Activated CD4-positive, CD25-positive, alpha-beta regulatory T cell treated with anti-CD3 and anti-CD28 coated beads, Interleukin-2, amount 50 U/mL, for 72 hours (primary cell): ENCODE data around the gene RNF130.
"Not testable (repeated sequence)": the region's sequence is repeated elsewhere in the genome, so short reads cannot be mapped to it uniquely, and the experiment has no call there.

Source experiments
- DNase-seq: peaks from one replicate; pipeline ENCODE4 v3.0.0; 2021

The RNF130 gene

DNA sequence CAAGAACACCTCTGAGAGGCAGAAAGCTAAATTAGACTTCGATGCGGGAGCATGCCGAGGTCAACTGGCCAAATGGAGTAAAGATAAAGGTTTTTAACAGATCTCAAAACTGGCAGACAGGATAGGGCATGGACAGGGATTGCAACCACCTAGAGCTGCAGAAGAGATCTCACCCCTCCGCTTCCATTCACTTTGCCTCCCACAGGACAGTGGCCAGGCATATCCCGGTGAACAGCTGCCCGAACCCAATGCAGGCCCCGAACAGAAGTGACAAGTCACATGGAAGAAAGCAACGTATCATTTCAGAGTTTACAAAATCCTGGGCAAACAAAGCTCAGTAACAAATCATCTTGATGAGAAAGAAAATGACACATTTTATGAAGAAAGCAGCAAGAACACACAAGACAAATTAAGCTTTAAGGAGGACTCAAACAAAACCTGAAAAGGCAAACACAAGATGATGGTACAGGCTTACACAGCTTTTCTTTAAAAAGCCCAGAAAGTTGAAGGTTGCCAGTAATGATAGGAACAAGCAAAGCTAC is 18.4 kb downstream of the RNF130 start:
- DNase-seq: no peak

DNA sequence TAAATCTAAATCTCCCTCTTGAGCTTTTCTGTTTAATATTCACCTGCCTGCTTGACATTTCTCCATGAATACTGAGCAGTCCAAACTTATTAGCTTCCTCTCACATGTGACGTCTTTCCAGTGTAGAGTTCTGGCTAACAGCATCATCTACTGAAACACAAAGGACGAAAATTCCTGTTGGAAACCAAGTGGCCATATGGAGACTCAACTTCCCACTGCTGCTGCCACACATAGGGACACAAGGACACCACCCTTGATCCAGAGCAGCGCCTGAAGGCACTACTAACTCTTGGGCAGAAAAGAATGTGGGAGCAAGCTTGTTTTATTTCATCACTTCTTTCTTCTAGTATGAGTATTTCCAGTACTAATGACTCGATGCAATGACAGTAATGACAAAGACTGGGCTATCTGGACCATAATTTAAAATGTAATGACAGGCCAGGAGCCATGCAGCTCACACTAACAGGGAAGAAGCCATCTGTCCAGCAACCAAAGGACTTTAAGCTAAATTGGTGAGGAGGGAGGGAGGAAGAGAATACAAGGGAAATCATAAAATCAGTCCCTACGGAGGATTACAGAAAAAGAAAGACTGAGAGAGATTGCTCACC is 19.2 kb downstream of the RNF130 start:
- DNase-seq: no peak

DNA sequence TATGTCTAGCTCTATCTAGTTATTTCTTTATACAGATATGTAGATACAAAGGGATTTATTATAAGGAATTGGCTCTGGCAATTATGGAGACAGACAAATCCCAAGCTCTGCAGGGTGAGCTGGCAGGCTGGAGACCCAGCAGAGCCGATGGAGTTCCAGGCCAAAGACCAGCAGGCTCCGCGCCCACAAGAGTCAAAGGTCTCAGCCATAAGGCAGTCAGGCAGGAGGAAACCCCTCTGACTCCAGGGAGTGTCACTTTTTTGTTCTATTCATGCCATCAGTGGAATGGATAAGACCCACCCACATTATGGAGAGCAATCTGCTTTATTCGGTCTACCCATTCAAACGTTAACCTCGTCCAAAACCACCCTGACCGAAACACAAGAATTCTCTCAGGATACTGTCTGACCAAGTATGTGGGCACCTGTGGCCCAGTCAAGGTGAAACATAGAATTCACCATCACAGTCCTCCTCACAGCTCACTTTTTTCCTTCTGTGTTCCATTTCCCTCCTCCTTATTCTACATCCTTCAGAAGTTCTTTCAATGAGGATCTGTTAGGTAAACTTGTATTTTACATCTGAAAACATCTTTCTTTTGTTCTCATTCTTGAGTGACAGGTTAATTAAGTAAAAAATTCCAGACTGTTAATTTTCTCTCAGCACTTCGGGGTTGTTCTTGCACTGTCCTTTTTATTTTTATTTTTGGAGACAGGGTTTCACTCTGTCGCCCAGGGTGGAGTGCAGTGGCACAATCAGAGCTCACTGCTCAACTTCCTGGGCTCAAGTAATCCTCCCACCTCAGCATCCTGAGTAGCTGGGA is 21.2 kb downstream of the RNF130 start:
- no peak for DNase-seq

DNA sequence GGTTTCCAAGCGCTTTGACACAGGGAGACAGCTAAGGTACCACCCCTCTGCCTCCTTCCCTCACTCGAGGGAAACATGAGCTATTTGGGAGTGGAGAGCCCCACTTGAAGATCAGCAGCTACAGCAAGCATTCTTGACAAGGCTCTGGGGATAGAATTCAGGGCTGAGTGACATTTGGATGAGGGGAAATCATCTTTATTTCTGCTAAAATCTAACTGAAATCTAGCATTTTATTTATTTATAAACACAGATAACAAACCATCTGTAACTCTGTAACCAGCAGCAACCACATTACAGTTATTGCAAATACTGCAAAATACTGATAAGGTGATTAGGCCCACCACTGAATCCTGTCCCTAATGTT is 22.4 kb downstream of the RNF130 start:
- no peak for DNase-seq

DNA sequence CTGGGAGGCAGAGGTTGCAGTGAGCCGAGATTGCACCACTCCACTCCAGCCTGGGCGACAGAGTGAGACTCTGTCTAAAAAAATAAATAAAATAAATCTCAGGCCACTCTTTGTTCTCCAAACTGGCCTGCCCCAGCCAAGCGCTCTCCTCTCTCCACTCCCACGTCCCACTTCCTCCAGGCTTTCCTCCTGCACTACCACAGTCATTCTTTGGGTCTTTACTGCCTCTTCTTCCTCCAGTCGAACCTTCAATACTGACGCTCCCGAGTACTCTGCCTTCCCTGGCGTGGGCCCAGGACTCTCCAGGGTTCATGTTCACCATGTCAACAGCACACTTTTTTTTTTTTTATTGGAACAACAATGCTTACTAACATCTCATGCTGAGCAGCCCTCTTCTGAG is 23.9 kb downstream of the RNF130 start:
- no peak for DNase-seq

DNA sequence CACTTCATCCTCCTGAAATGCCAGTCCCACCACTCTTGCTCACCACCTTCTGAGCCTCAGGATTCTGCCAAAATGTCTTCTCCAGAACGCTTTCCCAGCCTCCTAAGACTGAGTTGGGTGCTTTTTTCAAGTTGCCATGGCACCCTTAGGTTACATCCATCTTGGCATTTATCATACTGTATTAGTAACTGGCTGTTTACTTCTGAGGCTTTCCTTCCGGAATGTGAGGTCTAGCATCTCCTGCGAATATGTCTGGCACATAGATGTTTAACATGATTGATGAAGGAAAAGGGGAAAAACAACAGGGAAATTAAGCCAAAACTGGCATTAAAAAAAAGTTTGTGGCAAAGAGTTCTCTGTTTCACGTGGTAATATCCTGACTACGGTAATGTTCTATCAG is 24.9 kb downstream of the RNF130 start:
- DNase-seq: no peak

DNA sequence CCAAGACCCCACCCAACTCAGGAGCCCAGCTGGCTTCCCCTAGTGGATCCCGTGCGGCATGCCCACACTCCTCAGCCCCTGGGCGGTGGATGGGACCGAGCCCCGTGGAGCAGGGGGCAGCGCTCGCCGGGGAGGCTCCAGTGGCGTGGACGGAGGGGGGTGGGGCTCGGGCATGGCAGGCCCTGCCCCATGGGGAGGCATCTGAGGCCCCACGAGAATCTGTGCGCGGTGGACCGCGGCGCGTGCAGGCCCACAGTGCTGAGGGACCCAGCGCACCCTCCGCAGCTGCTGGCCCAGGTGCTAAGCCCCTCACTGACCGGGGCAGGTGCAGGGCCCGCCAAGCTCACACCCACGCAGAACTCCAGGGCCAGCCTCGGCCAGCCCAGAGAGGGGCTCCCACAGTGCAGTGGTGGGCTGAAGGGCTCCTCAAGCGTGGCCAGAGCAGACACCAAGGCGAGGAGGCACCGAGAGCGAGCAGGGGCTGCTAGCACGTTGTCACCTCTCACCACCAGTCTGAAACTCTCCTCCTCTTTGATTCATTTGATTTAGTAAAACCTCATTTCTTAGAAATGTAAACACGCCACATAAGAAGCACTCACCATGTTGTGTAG is 25.6 kb downstream of the RNF130 start:
- no peak for DNase-seq

DNA sequence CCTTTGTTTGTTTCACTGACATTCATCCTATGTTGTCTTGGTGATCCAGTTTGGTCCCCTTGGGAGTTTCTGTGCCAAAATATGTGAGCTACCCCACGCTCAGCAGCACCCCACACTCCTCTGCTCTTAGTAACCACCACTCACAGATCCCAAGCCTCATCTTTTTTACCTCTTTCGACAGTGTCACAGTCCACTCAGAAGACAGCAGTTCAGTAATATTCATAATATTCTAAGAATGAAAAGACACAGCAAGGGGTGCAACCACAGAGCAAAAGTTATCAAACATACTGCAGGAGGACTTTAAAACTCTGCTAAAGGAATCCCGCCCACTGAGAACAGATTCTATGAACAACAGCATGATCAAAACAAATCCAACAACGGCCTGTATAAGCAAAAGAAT is 28.2 kb downstream of the RNF130 start:
- DNase-seq: no peak

DNA sequence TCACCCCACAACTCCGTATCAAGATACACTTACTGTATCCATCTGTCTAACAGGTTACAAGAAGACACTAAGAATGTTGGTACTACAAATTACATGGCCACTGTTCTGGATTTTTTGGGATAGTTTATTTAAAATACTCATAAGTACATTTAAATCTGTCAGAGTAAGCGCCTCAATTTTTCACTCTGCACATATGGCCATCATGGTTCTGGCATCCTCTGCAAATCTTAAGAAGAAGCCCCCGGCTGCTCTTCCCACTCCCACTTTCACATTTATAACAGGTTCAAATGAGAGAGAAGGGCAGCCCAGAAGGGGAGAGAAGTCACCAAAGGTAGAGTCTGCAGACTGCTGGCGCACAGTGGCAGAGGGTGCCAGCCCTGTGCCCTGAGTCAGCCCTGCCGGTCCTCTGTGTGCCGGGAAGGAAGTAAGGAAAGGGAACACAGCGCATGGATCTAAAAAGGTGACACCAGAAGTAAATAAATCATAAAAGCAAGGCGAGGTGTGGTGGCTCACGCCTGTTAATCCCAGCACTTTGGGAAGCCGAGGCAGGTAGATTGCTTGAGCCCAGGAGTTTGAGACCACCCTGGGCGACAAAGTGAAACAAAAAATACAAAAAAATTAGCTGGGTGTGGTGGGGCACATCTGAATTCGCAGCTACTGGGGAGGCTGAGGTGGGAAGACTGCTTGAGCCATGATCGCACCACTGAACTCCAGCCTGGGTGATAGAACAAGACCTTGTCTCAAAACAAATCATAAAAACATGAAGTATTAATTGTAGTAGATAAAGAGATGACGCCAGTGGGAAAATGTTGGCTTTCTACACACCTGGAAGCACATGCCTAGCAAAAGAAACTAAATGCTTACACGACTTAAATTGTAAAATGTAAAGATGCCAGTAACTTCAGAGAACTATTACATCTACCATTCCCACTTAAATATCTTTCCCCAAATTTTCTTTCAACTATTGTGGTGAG is 30.0 kb downstream of the RNF130 start:
- no peak for DNase-seq

DNA sequence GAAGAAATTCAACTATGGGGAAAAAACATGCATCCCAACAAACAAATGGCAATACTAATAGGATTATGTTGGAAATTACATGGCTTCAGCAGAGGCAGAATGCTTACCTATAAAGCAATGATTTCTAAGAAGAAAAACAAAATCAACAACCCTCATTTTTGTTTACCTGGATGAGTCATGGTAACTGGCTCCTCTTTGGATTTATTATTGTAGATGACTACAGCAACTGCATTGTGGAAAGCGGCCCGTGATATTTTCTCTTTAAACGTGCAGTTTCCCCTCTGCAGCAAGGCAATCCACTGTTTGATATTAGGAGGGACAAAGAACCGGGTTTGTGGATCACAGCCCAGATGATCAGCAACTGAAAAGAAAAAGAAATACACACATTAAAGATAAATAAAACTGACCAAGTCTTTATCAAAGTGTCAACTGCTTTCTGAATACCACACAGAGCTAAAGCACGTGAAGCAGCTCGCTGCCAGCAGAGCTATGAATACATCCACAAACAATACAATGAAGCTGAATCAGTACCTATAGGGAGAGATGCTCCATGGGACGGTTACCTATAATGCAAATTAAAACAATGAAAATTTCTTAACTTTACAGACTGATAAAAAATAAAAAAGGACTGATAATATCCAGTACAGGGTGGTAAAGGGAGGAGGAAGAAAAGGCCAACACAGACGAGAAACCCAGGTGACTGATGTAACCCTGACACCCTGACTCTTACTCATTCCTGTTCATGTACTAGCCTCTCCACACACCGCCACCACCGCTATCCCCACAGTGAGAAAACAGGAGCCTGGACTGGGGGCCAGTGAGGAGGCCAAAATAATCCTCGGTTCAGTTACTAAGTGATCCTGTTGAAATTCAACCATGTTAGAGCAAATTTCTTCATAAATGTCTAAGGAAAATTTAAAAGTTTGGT is 31.0 kb downstream of the RNF130 start:
- no peak for DNase-seq

DNA sequence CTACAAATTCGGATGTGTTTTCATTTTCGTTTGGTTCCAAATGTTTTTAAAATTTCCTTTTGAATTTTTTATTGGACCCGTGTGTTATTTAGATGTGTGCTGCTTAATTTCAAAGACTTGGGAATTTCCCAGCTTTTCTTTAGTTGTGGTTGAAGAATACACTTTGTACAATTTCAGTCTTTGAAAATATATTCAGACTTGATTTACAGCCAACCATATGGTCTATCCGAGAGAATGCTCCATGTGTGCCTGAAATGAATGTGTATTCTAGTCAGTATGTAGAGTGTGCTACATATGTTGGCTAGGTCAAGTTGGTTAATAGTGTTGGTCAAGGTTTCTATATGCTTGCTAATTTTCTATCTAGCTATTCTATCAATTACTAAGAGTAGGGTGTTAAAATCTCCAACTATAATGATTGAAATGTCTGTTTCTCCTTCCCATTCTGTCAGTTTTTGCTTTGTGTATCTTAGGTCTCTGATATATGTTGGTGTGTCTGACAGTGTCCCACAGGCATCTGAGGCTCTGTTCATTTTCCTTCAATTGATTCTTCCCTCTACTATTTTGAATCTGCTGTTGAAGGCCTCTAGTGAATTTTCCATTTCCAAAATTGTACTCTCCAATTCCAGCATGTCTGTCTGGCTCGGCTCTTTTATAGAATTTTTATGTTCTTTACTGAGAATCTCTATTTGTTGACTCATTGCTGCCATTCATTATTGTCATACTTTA is 36.2 kb downstream of the RNF130 start:
- no peak for DNase-seq

DNA sequence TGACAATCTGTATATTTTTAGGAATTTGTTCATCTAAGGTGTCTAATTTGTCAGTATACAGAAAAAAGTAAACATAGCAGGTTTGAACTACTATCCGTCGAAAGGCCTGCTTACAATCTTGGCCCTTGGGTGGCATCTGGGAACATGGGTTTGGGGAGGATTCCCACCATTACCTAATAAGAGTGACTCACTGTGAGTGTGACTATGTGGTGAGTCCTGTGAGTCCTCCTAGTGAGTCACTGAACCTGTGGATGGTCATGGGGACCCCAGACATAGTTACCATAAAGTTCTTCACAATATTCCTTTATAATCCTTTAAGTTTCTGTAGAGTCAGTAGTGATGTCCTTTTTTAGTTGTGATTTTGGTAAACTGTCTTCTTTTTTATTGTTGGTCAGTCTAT is 37.0 kb downstream of the RNF130 start:
- no peak for DNase-seq

DNA sequence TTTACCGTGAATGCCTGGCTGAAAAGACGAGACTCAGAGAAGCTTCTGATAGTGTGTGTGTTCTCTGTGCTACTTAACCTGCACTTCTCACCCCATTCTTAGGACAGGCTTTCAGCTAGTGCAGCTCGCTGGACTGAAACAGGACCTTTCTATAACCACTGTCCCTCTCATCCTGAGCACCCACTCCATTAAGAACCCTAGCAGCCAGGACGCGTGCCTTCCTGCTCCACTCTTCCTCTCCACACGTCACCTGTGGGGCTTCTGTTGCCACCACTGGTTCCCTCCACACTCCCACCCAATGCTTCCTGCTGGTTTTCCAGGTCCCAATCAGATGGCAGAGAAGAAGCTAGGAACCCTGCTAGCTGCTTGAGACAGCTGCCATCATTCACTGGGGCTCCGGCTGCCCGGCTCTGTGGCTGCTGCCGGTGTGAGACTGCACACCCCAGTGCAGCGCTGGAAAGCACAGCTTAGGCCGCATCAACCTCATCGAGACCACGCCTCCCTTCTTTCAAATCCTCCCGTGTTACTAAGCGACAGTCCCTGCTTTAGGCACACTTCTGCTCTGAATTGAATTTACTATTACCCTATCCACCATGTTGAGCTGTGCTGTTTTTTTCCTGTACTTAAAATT is 44.0 kb downstream of the RNF130 start:
- DNase-seq: no peak

DNA sequence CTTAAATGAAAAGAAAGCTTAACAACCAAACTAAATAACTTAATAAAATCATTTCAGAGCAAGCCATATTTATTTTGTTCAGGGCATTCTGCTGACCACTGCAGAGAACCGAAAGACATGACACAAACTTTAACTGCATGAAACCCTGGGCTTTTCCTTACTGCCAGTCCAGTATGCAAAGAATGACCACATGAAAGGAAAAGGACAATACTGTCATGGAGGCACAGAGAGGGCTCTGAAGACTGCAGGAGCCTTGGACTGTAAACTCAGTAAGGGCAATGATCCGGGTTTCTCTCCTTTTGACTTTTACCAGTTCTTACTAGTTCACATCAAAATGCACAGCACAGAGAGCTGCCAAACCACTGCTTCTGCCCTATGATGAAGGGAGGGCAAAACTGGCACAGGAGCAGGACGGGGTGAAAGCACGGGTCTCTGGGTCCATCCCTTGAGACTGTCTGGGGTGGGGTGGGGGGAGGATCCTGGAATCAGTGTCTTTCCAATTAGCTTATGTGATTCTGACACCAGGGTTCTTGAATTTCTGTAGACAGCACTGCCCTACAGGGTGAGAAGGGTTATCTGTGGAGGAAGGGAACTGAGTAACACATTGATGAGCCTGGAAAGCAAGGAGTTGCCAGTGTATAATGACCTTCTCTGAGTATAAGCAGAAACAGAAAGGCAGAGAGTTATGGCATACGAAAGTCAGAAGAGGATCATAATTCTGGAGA is 44.7 kb downstream of the RNF130 start:
- no peak for DNase-seq

DNA sequence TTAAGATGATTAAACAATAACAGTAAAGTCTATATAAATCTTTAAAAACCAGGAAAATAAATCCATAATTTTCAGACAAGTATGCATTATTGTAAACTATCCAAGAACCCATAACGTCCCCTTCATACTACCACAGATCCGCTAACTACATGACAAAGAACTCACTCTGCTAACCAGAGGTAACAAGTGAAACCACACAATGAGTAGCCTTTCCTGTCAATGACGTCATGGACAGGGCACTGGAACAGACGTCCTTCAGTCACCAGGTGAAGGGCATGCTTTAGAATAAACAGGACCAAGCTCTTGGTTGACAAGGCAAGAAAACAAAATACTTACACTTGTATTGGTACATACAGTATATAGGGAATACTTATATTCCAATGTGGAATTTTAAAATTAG is 45.2 kb downstream of the RNF130 start:
- no peak for DNase-seq

DNA sequence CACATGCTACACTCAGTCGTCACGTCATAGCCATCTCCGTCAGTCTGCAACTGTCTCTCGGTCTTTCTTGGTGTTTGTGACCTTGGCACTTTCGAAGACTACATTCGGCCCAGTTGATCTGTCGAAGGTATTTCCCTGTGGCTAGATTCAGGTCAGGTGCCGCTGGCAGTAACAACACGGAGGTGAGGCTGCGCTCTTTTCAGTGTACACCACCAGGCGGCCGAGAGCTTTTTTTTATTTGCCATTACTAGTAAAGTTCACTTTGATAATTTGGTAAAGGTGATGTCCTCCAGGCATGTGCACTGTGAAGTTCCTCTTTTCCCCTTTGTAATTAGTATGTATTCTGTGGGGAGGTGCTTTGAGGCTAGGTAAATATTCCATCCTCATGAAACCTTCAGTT is 49.7 kb downstream of the RNF130 start:
- no peak for DNase-seq

DNA sequence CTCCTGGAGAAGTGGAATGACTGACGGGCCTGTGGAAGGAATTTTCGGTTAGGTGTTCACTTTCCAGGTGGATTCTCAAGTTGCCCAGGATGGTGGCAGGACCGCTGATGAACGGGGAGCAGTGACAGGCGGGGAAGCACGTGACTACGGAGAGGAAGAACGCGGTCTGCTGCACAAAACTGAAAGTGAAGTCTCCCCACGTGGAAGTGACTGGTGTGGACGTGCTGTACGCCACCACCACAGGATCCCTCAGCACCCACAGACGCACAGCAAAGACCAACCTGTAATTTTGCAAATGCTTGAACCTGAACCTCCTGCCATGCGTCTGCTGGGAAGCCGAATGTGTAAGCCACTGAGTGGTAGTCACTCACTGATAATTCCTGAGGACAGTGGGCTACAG is 51.4 kb downstream of the RNF130 start:
- DNase-seq: no peak

DNA sequence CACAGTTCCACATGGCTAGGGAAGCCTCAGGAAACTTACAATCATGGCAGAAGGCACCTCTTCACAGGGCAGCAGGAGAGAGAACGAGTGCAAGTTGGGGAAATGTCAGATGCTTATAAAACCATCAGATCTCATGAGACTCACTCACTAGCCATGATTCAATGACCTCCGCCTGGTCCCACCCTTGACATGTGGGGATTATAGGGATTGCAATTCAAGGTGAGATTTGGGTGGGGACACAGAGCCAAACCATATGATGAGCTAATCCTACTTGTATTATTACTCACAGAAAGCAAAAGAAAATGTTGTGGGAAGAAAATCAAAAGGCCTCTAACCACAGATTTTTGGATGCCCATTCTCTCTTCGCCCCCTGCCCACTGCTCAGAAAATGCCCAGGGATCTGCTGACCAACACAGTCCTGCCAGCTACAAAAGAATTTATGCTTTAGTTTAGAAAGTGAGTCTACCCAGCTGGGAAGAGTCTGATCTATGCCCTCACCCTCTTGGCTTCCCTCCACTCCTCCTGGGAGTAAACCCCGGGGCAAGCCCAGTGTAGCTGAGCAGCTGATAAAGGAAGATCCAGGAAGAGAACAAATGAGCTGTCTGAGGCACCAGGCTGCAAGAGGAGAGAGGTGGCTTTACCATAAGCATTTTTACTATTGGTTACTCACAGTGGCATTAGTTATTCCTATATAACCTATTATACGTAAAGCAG is 53.1 kb downstream of the RNF130 start:
- DNase-seq: no peak

DNA sequence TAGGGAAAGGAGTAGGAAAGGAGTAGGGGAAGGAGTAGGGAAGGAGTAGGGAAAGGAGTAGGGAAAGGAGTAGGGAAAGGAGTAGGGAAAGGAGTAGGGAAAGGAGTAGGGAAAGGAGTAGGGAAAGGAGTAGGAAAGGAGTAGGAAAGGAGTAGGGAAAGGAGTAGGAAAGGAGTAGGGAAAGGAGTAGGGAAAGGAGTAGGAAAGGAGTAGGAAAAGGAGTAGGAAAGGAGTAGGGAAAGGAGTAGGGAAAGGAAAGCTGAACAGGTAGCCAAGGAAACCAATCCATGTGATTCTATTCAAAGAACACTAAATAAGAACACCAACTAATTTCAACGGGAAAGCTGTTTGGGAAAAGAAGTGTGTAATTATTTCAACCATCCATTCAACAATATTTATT is 56.0 kb downstream of the RNF130 start:
- DNase-seq: not testable (repeated sequence)
